HepG2 (cell line): ENCODE results near the gene TOR4A. TPM values are rescaled to one million over a fixed set of nuclear protein-coding genes. Genes with fewer than 3 reads are reported as not detected.

ENCODE experiments used
- CERS6 ChIP-seq: sonication (generic); formaldehyde crosslinking; IDR thresholded peaks from 2 replicates; pipeline ENCODE4 v1.5.0; 2020; ENCODE audit warnings: missing genetic modification reagents
- HMGXB3 ChIP-seq: sonication (generic); formaldehyde crosslinking; IDR thresholded peaks from 2 replicates; pipeline ENCODE4 v1.4.0; 2020; ENCODE audit warnings: missing genetic modification reagents, borderline replicate concordance
- HNF1A ChIP-seq, 2 experiments: sonication (generic) in 1 of 2; formaldehyde crosslinking in 1 of 2; IDR thresholded peaks; 2 replicates each; pipeline versions ENCODE4 v1.4.0 to v1.6.1; 2016 to 2020; ENCODE audit warnings: borderline replicate concordance in 1 of 2, low read depth in 1 of 2, mild to moderate bottlenecking in 1 of 2, missing genetic modification reagents in 1 of 2
- KIAA2018 ChIP-seq: sonication (generic); formaldehyde crosslinking; IDR thresholded peaks from 2 replicates; pipeline ENCODE4 v1.5.0; 2020; ENCODE audit warnings: mild to moderate bottlenecking, missing genetic modification reagents, borderline replicate concordance
- MXD4 ChIP-seq: IDR thresholded peaks from 2 replicates; pipeline ENCODE4 v1.6.1; 2016; ENCODE audit warnings: mild to moderate bottlenecking, missing biosample characterization, missing genetic modification reagents
- PAWR ChIP-seq: sonication (generic); formaldehyde crosslinking; IDR thresholded peaks from 2 replicates; pipeline ENCODE4 v1.4.0; 2020; ENCODE audit warnings: missing genetic modification reagents, mild to moderate bottlenecking, borderline replicate concordance
- SALL2 ChIP-seq: sonication (generic); formaldehyde crosslinking; IDR thresholded peaks from 2 replicates; pipeline ENCODE4 v1.8.1; 2023; ENCODE audit warnings: mild to moderate bottlenecking, missing genetic modification reagents, inconsistent platforms
- ZMYM2 ChIP-seq: sonication (generic); formaldehyde crosslinking; IDR thresholded peaks from 2 replicates; pipeline ENCODE4 v1.8.0; 2022; ENCODE audit warnings: mild to moderate bottlenecking, missing genetic modification reagents
- ZNF616 ChIP-seq: sonication (generic); formaldehyde crosslinking; IDR thresholded peaks from 2 replicates; pipeline ENCODE4 v1.5.0; 2020; ENCODE audit warnings: low read depth, mild to moderate bottlenecking, missing genetic modification reagents
- ZNF713 ChIP-seq: sonication (generic); formaldehyde crosslinking; IDR thresholded peaks from 2 replicates; pipeline ENCODE4 v1.4.0; 2020; ENCODE audit warnings: mild to moderate bottlenecking, missing genetic modification reagents
- polyA plus RNA-seq, 8 experiments: library from polyadenylated mRNA; depleted of rRNA in 3 of 8; stranded (reverse) in 7 of 8; unstranded in 1 of 8; fragments of >200 nt; fragmentation: Illumina TruSeq in 4 of 8; extraction: Trizol in 4 of 8; gene quantifications; 2 replicates each; pipeline versions ENCODE4 v1.2.1 to v1.2.3, GENCODE V29; 2011 to 2016; ENCODE audit warnings: low read depth in 4 of 8, missing spikeins in 1 of 8, mixed read lengths in 1 of 8; ENCODE audit not compliant: insufficient read depth in 1 of 8
- total RNA-seq, 5 experiments: library from RNA; depleted of rRNA; stranded (reverse); fragments of >200 nt; fragmentation: Illumina TruSeq; extraction: Trizol; gene quantifications; 2 replicates each; pipeline ENCODE4 v1.2.3, GENCODE V29; 2016; ENCODE audit warnings: low read depth in 1 of 5

The TOR4A gene
- total and polyA plus RNA-seq, 2 of the 13 experiments (the other 11 are each of a cell fraction or from before 2014, with no cell fraction given), result 11.1 to 14.2 TPM

- TF ChIP-seq KIAA2018, result no peak
- TF ChIP-seq PAWR (CRISPR knock-in tag), result no peak
- TF ChIP-seq CERS6 (CRISPR knock-in tag), result no peak
- no peak for TF ChIP-seq ZMYM2 (CRISPR knock-in tag)
- no peak for TF ChIP-seq MXD4 (CRISPR knock-in tag)
- TF ChIP-seq HNF1A (IDR thresholded peaks at IDR 0.05; ENCODE audit: low read depth), result no peak
- TF ChIP-seq HNF1A (CRISPR knock-in tag; IDR thresholded peaks at IDR 0.05; ENCODE audit: borderline replicate concordance), result no peak
- TF ChIP-seq HMGXB3 (CRISPR knock-in tag), result no peak
- no peak for TF ChIP-seq ZNF713 (CRISPR knock-in tag)
- TF ChIP-seq SALL2 (CRISPR knock-in tag), result no peak
- no peak for TF ChIP-seq ZNF616 (CRISPR knock-in tag)
These were observed 43.4 kb upstream of the TOR4A start (continued) for GRCh38 chr9:137234055-137234697.
